Endothelial cell (in vitro differentiated cells): ENCODE results near the gene DLX3. TPM values are rescaled to one million over a fixed set of nuclear protein-coding genes. Genes with fewer than 3 reads are reported as not detected.
A peak's percentile ranks its signal among the peaks of the same experiment; 100 is the strongest.

Experiments used
- DNase-seq: peaks from one replicate; pipeline ENCODE4 v3.0.0; 2021; ENCODE audit warnings: low spot score
- H3K27ac Mint-ChIP-seq: one replicate; pipeline ENCODE4 v1.8.0; 2021; ENCODE audit warnings: mixed read lengths, inconsistent platforms; ENCODE audit not compliant: unreplicated experiment
- H3K27me3 Mint-ChIP-seq: one replicate; pipeline ENCODE4 v1.8.0; 2021; ENCODE audit warnings: mild to moderate bottlenecking, moderate library complexity, mixed read lengths, inconsistent platforms; ENCODE audit not compliant: unreplicated experiment
- H3K36me3 Mint-ChIP-seq: one replicate; pipeline ENCODE4 v1.8.0; 2021; ENCODE audit warnings: mild to moderate bottlenecking, low read depth, mixed read lengths, inconsistent platforms; ENCODE audit not compliant: unreplicated experiment
- H3K4me1 Mint-ChIP-seq: one replicate; pipeline ENCODE4 v1.8.0; 2021; ENCODE audit warnings: mild to moderate bottlenecking, mixed read lengths, inconsistent platforms; ENCODE audit not compliant: unreplicated experiment
- H3K4me3 Mint-ChIP-seq: one replicate; pipeline ENCODE4 v1.8.0; 2021; ENCODE audit warnings: mild to moderate bottlenecking, mixed read lengths, inconsistent platforms; ENCODE audit not compliant: unreplicated experiment
- H3K9me3 Mint-ChIP-seq: one replicate; pipeline ENCODE4 v1.8.0; 2021; ENCODE audit warnings: mixed read lengths, inconsistent platforms; ENCODE audit not compliant: unreplicated experiment
- total RNA-seq: library from RNA; stranded (reverse); fragmentation: NEBNext Ultra II Directional; extraction: Animal tissue kit (Norgen Biotek cat#: 25700); gene quantifications from one replicate; pipeline ENCODE4 v1.2.1, GENCODE V29; 2021; ENCODE audit not compliant: unreplicated experiment
- TF ChIP-seq, protein P1 (sequence below): fragments of 200-600 bp; sonication (generic); IDR thresholded peaks from one replicate; pipeline ENCODE4 v1.5.0; 2021; ENCODE audit warnings: antibody characterized with exemption; ENCODE audit not compliant: unreplicated experiment

The DLX3 gene
- total RNA-seq, 1 donor from 2014 or later: 0.13 TPM

- TF ChIP-seq, protein P1, sequence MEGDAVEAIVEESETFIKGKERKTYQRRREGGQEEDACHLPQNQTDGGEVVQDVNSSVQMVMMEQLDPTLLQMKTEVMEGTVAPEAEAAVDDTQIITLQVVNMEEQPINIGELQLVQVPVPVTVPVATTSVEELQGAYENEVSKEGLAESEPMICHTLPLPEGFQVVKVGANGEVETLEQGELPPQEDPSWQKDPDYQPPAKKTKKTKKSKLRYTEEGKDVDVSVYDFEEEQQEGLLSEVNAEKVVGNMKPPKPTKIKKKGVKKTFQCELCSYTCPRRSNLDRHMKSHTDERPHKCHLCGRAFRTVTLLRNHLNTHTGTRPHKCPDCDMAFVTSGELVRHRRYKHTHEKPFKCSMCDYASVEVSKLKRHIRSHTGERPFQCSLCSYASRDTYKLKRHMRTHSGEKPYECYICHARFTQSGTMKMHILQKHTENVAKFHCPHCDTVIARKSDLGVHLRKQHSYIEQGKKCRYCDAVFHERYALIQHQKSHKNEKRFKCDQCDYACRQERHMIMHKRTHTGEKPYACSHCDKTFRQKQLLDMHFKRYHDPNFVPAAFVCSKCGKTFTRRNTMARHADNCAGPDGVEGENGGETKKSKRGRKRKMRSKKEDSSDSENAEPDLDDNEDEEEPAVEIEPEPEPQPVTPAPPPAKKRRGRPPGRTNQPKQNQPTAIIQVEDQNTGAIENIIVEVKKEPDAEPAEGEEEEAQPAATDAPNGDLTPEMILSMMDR: peak; percentile 98
- Mint-ChIP-seq H3K27ac (no peak overlapping the region), H3K4me3 (no peak overlapping the region), H3K36me3 (peaks cover 3% of the 10 kb centered on the region), H3K9me3 (no peaks in the 10 kb centered on the region), H3K4me1 (peaks cover 11% of the 10 kb centered on the region), H3K27me3 (peaks cover 37% of the 10 kb centered on the region)
- DNase-seq: peak; percentile 85
Measured at GRCh38 chr17:49996495-49997300, 1.7 kb upstream of the DLX3 start.

DNA sequence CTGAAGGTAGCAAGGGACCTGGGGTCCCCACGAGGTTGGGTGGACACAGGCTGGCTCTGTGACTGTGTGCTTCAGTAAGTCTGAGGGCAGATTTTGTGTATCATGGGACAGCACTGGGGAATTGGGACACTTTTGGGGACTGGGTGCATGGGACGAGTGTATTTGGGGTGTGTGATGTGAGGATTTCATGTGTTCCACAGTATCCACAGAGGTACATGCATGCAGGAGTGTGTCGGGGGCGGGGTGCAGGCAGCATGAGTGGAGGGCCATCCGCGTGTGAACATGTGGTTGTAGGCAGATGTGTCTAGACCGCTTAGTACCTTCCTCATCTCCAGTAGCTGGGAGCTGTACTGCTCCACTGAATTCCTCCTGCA lies 1.1 kb upstream of the DLX3 start:
- Mint-ChIP-seq H3K36me3 (peaks cover 3% of the 10 kb centered on the region), H3K9me3 (no peaks in the 10 kb centered on the region), H3K27me3 (peaks cover 40% of the 10 kb centered on the region), H3K27ac (no peak overlapping the region), H3K4me1 (peaks cover 11% of the 10 kb centered on the region), H3K4me3 (peak overlapping the region; percentile 29)
- TF ChIP-seq, protein P1: no peak
- no peak for DNase-seq

DNA sequence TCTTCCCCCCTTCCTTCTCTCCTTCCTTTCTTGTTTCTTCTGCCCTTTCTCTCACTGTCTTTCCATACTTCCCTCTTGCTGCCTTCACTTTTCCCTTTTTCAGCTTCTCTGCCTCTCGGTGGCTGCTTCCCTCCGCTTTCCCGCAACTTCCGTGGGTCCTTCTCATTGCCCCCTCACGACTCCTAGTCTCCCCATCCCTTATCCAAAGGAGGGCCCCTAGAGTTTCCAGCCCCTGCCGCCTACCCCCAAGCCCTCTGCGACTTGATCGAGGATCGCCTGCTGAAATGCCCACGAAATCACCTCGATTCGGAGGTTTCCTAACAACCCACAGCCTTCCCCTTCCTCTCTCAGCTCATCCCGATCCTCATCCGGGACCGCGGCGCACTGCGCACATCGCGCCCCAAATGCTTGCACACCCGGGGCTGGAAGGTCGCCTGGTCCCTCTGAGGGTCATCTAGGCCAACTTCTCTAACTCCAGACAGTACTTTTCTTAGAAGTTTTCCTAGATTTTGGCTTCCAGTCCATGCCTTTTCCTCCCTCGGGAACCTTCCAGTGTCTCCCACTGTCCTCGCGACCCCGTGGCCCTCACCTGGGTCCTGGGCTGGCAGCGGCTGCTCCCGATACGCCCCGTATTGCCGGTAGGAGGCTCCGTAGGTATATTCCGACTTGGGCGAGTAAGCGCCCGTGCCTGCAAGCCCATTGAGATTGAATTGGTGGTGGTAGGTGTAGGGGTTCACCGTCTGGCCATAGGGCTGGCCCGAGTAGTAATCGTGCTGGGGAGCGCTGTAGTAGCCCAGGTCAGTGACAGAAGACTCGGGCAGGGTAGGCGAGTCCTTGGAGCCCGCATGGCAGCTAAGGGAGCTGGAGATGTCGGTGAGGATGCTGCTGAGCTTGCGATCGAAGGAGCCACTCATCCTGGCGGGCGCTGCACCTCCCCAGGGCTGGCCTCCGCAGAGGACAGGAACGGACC lies 654 bp downstream of the DLX3 start:
- DNase-seq: no peak
- Mint-ChIP-seq H3K27ac (peak overlapping the region; percentile 74), H3K36me3 (peaks cover 3% of the 10 kb centered on the region), H3K27me3 (peaks cover 42% of the 10 kb centered on the region), H3K4me1 (peaks cover 11% of the 10 kb centered on the region), H3K4me3 (peak overlapping the region; percentile 74), H3K9me3 (no peaks in the 10 kb centered on the region)
- TF ChIP-seq, protein P1: no peak

DNA sequence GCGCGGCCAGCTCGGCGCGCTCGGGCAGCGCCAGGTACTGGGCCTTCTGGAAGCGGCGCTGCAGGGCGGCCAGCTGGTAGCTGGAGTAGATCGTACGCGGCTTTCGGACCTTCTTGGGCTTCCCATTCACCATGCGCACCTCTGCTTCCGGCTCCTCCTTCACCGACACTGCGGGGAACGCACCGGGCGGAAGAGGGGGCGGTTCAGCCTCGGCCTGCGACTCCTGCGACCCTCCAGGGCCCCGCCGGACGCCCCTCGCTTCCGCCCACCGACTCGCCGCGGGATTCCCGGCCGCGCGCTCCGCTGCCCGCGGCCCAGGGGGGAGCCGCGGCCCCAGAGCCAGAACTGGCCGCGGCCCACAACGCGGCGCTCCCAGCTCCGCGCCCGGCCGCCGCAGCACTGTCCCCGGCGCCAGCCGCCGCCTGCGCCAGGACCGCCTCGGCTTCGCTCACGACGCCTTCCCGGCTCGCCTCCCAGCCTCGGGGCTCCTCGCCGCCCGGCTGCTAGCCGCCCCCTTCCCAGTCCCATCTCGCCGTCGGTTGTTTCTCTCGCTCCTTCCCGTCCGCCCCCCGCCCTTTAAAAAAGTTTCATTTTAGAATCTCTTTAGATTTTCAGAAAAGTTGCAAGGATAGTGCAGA lies 1.5 kb downstream of the DLX3 start:
- Mint-ChIP-seq H3K36me3 (peaks cover 6% of the 10 kb centered on the region), H3K4me1 (peaks cover 13% of the 10 kb centered on the region), H3K4me3 (peak overlapping the region; percentile 74), H3K27ac (peak overlapping the region; percentile 74), H3K9me3 (no peaks in the 10 kb centered on the region), H3K27me3 (peaks cover 41% of the 10 kb centered on the region)
- peak; percentile 40 for DNase-seq
- TF ChIP-seq, protein P1: no peak
